Head of caudate nucleus (tissue), 42 donors: ENCODE data around the gene CAP1.
"Not testable (repeated sequence)": the region's sequence is repeated elsewhere in the genome, so short reads cannot be mapped to it uniquely, and the experiment has no call there.

Source experiments
- DNase-seq, 42 donors: peaks; one replicate each; pipeline versions ENCODE4 v3.0.0 to v3.0.0-alpha.2; 2020 to 2021; ENCODE audit warnings: mixed read lengths in 7 of 42
- intact Hi-C: fragments of 100-400 bp; cut with DNase I; formaldehyde crosslinking; loops from one replicate; pipeline ENCODE4 v1.15.0; 2022

Gene CAP1

GRCh38 chr1:40027647-40028046 lies 12.9 kb upstream of the CAP1 start:
- DNase-seq: no peak
- intact Hi-C loops: no loop called here

- intact Hi-C loops: loop anchor here (10.0 kb wide), 1 partner anchor 125 kb away; the partner anchor contains the start of gene MYCL
- DNase-seq: no peak
These were observed 10.9 kb upstream of the CAP1 start for GRCh38 chr1:40029608-40030007.

- intact Hi-C loops: loop anchor here (10.0 kb wide), 1 partner anchor 126 kb away; the partner anchor contains the start of gene MYCL
- no peak for DNase-seq
These were observed 9.9 kb upstream of the CAP1 start for GRCh38 chr1:40030528-40031135.

- intact Hi-C loops: loop anchor here (10.0 kb wide), 1 partner anchor 128 kb away; the partner anchor contains the start of gene MYCL
- peak in 41 of 42 donors; percentile 31 to 87 (median 65) for DNase-seq
These were observed 8.2 kb upstream of the CAP1 start for GRCh38 chr1:40032240-40032891.

- no peak for DNase-seq
- intact Hi-C loops: loop anchor here (10.0 kb wide), 1 partner anchor 130 kb away; the partner anchor contains the start of gene MYCL
These were observed 5.7 kb upstream of the CAP1 start for GRCh38 chr1:40034869-40035268.

- DNase-seq: peak in 23 of 42 donors; percentile 24 to 73 (median 45)
- intact Hi-C loops: loop anchor here (10.0 kb wide), 1 partner anchor 132 kb away; the partner anchor contains the start of gene MYCL
These were observed 4.0 kb upstream of the CAP1 start for GRCh38 chr1:40036574-40036973.

- DNase-seq: not testable (repeated sequence)
- intact Hi-C loops: loop anchor here (10.0 kb wide), 1 partner anchor 132 kb away; the partner anchor contains the start of gene MYCL
These were observed 3.3 kb upstream of the CAP1 start for GRCh38 chr1:40037254-40037653.

- intact Hi-C loops: loop anchor here (10.0 kb wide), 1 partner anchor 134 kb away; the partner anchor contains the start of gene MYCL
- DNase-seq: no peak
These were observed 1.8 kb upstream of the CAP1 start for GRCh38 chr1:40038697-40039096.

- DNase-seq: peak in 9 of 42 donors; percentile 8 to 58 (median 34)
- intact Hi-C loops: loop anchor here (10.0 kb wide), 1 partner anchor 134 kb away; the partner anchor contains the start of gene MYCL
These were observed 1.2 kb upstream of the CAP1 start for GRCh38 chr1:40039245-40039756.

GRCh38 chr1:40039757-40040510 lies 595 bp upstream of the CAP1 start:
- intact Hi-C loops: loop anchor here (10.0 kb wide), 1 partner anchor 135 kb away; the partner anchor contains the start of gene MYCL
- peak in 41 of 42 donors; percentile 28 to 80 (median 64) for DNase-seq

GRCh38 chr1:40041466-40041838 lies 923 bp downstream of the CAP1 start:
- no peak for DNase-seq
- intact Hi-C loops: no loop called here

- intact Hi-C loops: no loop called here
- DNase-seq: no peak
These were observed 1.8 kb downstream of the CAP1 start for GRCh38 chr1:40042341-40042740.

GRCh38 chr1:40044110-40044509 lies 3.6 kb downstream of the CAP1 start:
- DNase-seq: no peak
- intact Hi-C loops: no loop called here

- DNase-seq: peak in 2 of 42 donors; percentile 47 to 55
- intact Hi-C loops: no loop called here
These were observed 4.7 kb downstream of the CAP1 start for GRCh38 chr1:40045182-40045581.

- DNase-seq: no peak
- intact Hi-C loops: no loop called here
These were observed 5.2 kb downstream of the CAP1 start for GRCh38 chr1:40045766-40046165.

GRCh38 chr1:40047276-40047675 lies 6.7 kb downstream of the CAP1 start:
- intact Hi-C loops: no loop called here
- DNase-seq: no peak

GRCh38 chr1:40047769-40048168 lies 7.2 kb downstream of the CAP1 start:
- DNase-seq: no peak
- intact Hi-C loops: no loop called here

GRCh38 chr1:40049725-40050124 lies 9.2 kb downstream of the CAP1 start:
- peak in 24 of 42 donors; percentile 18 to 78 (median 43) for DNase-seq
- intact Hi-C loops: no loop called here

- no peak for DNase-seq
- intact Hi-C loops: no loop called here
These were observed 10.3 kb downstream of the CAP1 start for GRCh38 chr1:40050863-40051262.
